NCI-H187 treated with DMSO at 0.1 percent for 48 hours (cell line): Measurements from ENCODE around the gene LDLRAD4.

ENCODE experiments used
- DNase-seq: peaks from one replicate; lab custom pipeline; 2025; lab: John Stamatoyannopoulos, UW

LDLRAD4 gene

DNA sequence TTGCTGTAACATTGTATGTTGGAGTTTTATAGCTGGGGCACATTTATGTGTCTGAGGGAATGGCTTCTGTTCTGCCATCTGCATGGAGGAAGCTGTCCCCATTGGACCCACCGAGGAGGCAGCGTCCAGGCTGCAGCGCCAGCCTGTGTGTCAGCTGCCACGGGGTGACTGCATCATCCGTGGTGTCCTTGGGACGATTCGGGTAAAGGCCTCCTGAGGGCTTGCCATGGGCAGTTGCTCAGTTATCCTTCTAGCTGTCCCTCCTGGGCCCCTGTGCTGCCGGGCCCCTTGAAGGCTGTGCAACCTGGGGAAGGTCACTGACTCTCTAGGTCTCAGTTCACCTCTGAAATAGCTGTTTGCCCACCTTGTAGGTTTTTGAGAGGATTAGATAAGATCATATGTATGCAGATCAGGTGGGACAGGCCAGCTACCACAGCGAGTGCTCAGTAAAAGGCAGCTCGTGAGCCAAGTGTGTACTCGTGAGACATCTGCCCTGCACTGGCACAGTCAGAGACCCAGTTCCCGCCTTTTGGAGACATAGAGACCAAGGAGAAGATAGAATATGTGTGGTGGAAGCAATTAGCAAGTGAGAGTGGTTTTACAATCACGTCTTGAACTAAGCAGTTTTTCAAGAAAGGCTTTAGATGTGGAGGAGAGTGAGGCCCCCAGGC lies 10.6 kb downstream of the LDLRAD4 start:
- no peak for DNase-seq

DNA sequence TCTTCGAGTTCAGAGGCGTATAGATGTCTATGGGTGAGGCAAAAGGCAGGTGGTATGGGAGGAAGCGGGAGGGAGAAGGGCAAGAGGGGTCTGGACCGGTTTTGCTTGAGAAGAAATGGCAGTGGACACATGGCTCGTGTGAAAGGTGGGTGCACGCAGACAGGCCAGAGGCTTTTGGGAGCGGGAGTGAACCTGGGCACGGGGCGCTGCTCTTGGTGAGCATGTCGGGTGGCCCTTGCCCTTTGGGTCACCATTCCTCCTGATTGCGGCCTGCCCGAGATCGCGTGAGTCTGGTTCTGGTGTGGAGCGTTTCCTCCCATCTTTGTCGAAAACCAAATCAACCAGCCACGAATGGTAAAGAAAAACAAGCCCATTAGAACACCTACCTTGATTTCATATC lies 12.6 kb downstream of the LDLRAD4 start:
- DNase-seq: no peak

DNA sequence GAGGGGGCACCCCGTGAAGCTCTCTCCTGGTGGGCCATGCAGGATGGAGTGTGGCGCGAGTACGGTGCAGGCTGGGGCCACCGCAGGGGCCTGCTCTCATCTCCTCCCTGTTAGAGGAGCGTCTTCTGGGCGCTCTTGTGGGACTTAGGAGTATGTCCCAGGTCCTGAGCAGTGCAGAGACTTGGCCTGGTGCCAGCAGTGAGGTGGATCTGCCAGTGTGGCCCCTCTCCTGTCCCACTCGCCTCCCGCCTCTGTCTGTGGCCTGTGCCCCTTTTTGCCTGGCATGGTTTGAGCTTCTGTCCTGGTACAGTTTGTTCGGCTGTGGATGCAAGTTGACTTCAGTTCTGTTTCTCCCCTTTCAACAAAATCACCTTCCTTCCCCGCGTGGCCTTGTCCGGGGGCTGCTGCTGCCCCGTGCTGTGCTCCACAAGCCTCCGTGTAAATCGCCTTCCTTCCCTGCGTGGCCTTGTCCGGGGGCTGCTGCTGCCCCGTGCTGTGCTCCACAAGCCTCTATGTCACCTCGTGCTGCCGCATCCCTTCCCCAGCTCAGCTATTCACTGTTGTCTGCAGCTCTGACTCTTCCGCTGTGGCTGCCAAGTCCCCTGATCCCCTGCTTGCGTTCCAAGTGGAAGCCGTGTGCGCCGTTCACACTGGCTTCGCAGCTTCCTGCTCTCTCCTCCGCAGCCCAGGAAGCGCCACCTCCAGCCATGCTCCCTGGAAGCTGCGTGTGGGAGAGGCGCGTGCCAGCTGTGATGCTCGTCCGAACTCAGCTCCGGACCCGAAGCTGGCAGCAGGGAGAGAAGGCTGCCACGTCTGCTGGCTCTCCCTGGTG lies 13.7 kb downstream of the LDLRAD4 start:
- no peak for DNase-seq

DNA sequence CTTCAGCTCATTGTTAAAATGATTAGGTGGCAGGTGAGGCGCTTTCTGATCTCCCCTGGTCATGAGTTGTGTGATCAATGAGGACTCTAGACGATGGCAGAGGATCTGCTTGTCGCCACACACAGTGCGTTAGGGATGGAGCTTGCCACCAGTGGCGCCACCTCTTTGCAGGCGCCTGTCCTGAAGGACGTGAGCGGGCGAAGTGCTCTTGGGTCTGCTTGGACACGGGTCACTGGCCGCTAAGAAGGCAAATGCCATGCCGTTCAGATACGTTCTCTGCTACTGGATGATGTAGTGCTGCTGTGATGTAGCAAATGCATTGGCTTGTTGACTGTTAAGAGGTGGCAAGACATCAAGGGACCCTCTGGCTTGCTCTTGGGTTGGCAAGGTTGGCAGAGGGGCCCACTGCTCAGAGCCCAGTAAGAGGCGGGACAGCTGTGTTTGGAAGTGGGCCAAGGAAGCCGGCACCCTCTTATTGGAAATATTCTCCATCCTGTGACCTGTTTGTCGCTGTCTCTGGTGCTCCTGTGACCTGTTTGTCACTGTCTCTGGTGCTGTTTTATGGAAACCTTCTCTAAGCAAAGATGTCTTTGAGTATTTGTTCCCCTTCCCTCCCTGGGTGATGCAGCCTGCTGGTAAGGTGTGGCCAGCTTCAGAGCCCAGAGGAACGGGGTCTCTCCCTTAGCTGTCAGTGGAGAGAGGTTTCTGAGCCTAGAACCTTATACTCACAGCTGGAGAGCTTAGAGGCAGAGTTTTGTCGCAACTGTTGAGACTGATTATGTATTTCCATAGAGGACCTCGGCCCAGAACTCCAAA lies 14.6 kb downstream of the LDLRAD4 start:
- DNase-seq: no peak

DNA sequence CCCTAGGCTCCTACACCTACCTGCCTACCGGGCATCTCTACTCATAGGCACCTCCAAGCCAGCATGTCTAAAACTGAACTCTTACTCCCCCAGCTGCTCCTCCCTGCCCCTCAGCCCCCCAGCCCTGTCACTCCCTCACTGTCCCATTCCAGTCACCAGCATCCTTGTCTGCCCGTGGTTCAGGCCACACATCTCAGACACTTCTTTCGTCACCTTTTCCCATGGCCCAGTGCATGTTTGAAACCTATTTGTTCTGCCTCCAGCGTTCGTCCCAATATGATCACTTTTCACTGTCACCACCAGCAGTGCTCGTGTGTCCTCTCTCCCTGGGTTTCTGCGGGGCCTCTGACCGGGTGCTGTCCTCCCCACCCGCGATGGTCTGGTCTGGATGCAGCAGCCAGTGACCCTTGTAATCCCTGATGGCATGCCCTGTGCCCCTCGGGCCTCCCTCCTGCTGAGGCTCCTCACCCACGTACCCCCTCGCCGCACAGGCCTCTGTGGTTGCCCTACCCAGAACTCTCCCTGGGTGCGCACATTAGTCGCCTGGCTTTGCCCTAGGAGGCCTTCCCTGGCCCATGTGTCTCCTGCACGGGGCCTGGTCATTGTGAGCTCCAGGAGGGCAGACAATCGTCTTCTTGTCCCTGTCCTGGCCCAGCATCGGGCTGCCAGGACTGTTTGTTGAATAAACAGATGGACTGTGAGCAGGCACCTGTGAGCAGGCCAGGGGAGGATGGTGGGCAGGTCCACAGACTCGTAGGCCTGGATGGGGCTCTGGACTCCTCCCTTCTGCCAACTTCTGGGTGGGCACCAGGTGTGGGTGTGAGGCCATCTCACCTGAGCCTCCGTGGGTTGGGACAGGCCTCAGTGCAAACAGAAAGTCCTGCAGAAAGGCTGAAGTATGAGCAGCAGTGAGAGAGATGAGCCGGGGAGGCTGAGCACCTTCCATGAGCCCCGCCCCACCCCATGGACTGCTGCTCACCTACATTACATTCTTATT lies 15.5 kb downstream of the LDLRAD4 start:
- no peak for DNase-seq

DNA sequence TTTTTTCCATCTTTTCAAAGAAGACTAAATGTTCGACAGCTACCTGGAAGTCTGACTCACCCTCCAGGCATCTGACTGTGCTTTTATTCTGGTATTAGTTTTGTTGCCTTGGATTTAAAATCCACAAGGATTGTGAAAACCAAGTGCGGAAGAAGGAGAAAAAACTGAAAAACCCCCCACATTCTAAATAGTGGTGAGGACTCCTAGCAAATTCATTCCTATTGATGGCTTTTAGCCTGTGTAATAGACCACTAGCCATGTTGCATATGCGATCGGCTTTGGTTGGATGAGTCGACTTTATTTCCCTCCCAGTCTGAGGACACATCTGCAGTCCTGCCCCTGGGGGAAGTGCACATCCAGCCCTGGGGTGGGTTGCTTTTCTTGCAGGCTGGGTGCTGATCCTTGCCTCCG lies 16.9 kb downstream of the LDLRAD4 start:
- no peak for DNase-seq

DNA sequence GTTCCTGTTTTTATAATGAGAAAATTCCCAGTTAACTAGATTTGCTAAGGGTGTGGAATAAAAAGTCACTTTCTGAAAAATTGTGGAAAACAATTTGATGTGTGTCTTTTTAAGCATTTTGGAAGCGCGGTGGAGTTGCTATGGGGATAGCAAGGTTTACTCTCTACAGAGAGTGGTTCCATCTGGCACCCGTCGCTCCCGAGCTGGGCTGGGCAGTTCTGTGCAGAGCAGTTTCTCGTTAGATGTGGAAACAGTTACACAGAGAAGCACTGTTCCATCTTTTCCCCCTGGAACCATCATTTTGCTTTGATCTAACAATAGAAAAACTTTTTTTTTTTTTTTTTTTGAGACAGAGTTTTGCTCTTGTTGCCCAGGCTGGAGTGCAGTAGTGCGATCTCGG lies 17.4 kb downstream of the LDLRAD4 start:
- DNase-seq: no peak

DNA sequence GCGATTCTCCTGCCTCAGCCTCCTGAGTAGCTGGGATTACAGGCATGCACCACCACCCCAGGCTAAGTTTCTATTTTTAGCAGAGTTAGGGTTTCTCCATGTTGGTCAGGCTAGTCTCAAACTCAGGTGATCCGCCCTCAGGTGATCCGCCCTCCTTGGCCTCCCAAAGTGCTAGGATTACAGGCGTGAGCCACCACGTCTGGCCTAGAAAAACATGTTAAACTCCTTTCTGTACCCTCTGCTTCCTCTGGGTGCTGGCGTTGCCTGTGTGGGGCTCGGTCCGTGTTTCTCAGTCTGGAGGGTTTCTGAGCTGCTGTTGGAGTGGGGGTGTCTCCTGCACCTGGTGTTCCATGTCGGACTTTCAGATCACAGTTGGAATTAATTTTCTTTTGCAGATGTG lies 17.9 kb downstream of the LDLRAD4 start:
- no peak for DNase-seq

DNA sequence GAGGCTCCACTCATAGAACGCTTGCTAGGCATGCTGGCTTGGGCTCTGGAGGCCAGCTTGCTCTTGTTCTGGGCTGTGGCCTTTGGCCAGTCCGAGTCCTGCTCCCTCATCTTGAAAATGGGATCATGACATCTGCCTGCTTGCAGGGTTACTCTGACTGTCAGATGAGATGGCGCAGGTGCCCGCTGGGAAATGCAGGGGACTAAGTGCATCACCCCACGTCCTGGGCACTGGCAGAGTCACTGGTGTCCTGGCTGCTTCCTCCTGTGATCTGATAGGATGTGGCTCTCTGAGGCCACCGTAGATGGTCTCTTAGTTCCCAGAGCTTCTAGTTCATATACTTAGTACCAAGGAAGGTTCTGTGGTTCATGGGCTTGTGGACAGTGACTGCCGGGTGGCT lies 18.5 kb downstream of the LDLRAD4 start:
- DNase-seq: no peak

DNA sequence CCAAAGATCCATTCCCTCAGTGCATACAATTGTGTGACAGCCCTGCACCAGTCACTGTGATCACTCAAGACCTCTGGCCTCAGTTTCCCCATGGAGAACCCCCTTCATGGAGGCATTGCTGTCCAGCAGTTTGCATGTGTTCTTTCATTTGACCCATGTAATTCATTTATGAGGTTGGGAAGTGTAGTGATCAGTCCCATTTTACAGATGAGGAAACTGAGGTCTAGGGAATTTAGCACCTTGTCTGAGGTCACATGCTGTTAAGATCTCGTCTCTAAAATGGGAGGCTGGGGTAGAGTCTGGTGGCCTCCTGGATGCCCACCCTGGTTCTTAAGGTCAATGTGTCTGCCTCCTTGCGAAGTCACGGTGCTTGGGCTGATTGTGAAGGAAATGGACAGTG lies 19.1 kb downstream of the LDLRAD4 start:
- DNase-seq: no peak

DNA sequence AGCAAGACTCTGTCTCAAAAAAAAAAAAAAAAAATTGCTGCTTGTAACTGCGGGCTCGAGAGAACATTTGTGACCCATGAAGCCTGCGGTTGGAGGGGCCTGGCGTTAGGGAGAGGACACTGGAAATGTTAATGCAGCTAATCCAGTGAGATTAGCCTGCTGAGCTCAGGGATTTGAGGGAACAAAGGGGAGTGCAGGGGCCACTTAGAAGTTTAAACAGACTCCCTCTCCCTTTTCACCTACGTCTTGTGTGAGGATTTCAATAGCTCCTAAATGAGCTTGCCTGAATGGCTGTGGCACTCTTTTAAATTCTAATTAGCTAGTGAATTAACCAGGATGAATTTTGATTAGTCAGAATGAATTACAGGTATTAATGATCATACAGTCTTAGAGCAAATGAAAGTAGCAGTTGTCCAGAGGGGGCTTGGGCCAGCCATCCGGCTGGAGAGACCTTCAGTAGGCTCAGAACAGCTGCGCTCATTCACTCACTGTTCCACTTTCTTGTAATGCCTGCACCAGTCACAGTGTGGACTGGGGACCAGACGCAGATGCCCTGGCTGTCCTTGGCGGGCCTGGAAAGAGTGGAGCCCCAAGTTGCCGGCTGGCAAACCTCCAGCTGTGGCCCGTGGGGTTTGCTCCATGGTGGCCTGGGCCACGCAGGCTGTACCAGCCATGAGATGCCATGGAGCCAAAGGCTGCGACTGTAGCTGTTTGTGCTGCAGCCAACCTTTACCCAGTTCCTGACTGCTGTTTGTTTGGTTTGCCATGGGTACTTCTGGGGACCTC lies 20.8 kb downstream of the LDLRAD4 start:
- no peak for DNase-seq

DNA sequence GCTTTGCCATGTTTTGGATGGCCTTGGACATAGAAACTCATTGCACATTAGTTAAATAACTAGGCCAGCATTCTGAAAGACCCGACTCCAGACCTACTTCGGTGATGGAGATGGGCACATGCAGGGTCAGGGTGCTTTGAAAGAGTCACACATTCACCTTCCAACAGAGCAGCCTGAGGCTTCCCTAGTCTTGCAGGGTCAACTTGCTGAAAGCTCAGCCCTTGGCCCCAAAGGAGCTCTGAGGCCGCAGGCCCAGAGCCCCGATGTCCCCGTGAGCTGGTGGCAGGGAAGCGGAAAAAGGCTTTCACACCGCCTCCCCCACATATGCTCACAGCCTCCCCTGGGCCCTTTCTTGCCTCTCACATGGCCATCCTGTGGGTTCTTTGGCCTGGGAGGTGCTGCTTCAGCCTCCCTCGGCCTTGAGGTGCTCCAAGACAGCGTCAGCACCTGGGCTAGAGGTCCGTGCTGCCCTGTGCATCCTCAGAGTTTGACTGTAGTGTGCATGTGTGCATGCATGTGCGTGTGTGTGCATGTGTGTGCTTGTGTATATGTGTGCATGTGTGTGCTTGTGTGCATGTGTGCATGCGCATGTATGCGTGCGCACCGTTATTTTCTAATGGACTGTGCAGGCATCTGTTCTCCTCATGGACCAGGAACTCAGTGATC lies 21.6 kb downstream of the LDLRAD4 start:
- DNase-seq: no peak

DNA sequence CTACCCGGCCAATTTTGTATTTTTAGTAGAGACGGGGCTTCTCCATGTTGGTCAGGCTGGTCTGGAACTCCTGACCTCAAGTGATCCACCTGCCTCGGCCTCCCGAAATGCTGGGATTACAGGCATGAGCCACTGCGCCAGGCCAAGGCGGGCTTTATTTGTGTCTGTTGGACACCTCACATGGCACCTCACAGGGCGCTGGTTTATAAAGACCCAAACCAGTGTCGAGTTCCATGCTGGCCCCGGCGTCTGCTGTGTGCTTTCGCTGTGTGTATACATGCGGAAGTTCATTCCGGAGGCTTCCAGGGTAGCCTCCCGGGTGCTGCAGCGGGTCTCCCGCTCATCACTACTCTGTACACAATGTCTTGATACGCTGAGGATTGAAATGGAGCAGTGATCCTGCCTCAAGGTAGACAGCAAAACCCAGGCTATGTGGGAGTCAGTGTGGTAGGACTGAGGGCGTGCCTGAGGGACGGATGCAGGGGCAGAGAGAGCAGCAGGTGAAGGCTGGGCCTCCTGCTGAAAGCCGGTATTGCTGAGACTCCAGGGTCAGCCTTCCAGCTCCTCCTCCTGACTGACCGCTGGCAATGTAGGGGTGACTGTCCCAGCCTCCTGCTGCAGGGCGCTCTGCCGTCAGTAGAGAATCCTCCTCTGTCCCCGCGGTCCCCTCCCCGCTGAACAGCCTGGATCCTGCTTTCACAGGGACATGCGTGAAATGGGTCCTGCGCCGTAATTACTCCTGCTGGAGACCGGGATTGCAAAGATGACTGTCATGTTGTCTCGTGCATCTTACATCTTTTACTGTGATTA lies 22.7 kb downstream of the LDLRAD4 start:
- DNase-seq: no peak

DNA sequence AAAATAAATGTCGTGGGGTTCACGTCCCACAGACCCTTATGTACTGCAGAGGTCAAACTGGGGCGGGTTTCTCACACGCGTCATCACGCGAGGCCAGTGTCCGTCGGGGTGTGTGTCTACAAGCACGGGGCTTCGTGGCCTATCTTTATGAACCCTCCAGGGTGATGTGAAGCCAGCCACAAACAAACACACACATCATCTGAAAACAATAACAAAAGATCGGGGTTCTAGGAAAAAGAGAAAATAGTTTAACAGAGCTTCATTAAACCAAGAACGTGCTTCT lies 23.3 kb downstream of the LDLRAD4 start:
- DNase-seq: no peak

DNA sequence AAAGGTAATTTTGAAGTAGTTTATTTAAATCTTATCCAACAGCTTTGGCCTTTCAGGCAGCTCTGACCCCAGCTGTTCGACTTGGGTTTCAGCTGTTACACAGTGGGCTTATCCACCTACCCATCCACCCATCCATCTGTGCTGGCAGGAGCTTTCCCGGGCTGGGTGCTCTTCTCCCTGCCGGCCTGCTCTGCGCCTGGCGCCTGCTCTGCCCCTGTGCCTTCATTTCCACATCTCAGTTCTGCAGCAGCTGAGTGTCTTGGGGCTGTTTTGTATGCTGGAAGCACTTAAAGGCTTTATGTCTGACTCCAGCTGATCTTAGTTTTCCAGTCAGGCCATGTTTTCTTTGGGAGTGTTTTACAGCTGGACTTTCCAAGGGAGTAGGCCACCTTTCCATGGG lies 24.2 kb downstream of the LDLRAD4 start:
- DNase-seq: no peak

DNA sequence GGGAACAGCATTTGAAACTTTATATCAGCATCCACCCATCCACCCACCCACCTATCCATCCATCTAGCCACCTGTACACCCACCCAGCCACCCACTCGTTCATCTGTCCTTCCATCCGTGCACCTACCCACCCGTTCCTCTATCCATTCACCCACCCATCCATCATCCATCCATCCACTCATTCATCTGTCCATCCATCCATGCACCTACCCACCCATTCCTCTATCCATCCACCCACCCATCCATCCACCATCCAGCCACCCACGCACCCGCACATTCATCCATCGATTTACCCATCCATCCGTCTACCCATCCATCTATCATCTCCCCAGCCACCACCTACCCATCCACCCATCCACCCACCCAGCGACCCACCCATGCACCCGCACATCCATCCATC lies 24.8 kb downstream of the LDLRAD4 start:
- no peak for DNase-seq

DNA sequence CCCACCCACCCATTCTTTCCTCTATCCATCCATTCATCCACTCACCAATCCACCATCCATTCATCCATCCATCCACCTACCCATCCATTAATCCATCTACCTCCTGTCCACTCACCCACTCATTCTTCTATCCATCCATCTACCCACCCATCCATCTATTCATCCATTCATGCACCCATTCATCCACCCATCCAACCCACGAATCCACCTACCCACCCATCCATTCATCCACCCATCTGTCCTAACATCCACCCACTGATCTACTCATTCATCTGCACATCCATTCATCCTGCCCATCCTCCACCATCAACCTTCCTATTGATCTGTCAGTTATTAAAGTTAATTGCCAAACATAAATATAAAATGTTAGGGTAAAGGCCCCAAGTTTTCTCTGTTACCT lies 25.6 kb downstream of the LDLRAD4 start:
- no peak for DNase-seq

DNA sequence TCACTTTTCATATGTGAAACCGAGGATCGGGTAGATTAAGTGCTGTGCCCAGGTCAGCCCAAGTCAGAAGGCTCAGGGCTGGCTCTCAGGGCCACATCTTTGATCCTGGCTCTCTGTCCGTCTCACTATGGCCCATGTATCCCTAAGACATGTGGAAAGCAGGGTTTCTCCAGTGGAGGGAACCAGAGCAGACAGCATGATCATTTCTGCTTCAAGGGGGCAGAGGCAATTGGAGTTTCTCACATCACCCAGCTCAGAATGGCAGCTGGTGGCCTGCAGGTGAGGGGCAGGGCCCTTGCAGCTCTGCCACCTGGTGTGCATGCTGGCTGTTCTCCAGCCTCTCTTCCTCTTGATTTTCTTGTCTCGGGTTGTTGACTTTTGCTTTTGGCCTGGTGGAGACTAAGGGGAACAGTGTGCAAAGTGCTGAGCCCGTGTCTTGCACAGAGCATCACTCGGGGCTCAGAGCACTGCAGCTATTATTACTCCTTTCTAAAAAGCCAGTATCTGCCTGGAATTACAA lies 27.0 kb downstream of the LDLRAD4 start:
- no peak for DNase-seq

DNA sequence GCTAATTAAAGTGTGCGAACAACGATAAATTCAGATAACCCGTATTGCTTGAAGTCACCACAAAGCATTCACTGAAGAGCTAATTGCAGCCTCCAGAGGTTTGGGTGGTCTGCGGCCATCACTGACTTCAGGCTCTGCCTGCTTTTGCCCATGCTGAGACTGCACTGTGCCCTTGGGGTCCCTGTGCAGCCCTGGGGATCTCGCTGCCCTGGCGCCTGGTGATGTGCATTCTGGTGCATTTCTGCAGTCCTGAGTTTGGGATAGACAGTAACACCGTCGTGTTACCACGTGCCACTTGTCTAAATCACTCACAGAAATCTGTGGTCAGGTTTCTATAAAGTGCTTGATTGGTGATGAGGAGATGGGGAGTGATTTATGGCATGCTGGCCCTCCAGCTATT lies 27.6 kb downstream of the LDLRAD4 start:
- DNase-seq: no peak
